Small intestine (tissue), 7 donors: ENCODE results near the gene SNAP29. TPM values are rescaled to one million over a fixed set of nuclear protein-coding genes. Genes with fewer than 3 reads are reported as not detected.
"Not testable (repeated sequence)": the region's sequence is repeated elsewhere in the genome, so short reads cannot be mapped to it uniquely, and the experiment has no call there.

Experiments
- DNase-seq, 2 donors: peaks; one replicate each; pipeline versions ENCODE4 v3.0.0 to v3.0.0-alpha.2; 2013
- FAIRE-seq: peaks from 2 replicates; lab custom pipeline; 2012; peaks lifted over from hg19 to GRCh38; lab: Jason Lieb, UNC
- H3K27ac ChIP-seq, 3 donors: one replicate each; pipeline ENCODE4 v1.5.1; 2013; ENCODE audit warnings: low read length in 2 of 3, mild to moderate bottlenecking in 2 of 3, control low read depth in 1 of 3, inconsistent platforms in 1 of 3, low read depth in 1 of 3, moderate library complexity in 1 of 3
- H3K27me3 ChIP-seq, 3 donors: one replicate each; pipeline ENCODE4 v1.6.1; 2013; ENCODE audit warnings: low read length in 3 of 3, inconsistent platforms in 1 of 3; ENCODE audit not compliant: control insufficient read depth in 3 of 3, insufficient read depth in 3 of 3
- H3K36me3 ChIP-seq, 3 donors: one replicate each; pipeline ENCODE4 v1.6.1; 2013; ENCODE audit warnings: low read length in 3 of 3, inconsistent platforms in 1 of 3, low read depth in 1 of 3, mild to moderate bottlenecking in 1 of 3, moderate library complexity in 1 of 3; ENCODE audit not compliant: control insufficient read depth in 3 of 3, insufficient read depth in 2 of 3
- H3K4me1 ChIP-seq, 3 donors: one replicate each; pipeline ENCODE4 v1.6.1; 2013; ENCODE audit warnings: low read length in 2 of 3, inconsistent platforms in 1 of 3, low read depth in 1 of 3, mild to moderate bottlenecking in 1 of 3, moderate library complexity in 1 of 3; ENCODE audit not compliant: control insufficient read depth in 3 of 3, insufficient read depth in 2 of 3
- H3K4me3 ChIP-seq, 3 donors: one replicate each; pipeline ENCODE4 v1.5.1; 2013; ENCODE audit warnings: low read length in 3 of 3, control low read depth in 1 of 3, inconsistent platforms in 1 of 3, low read depth in 1 of 3, mild to moderate bottlenecking in 1 of 3, moderate library complexity in 1 of 3
- H3K9me3 ChIP-seq, 2 donors: one replicate each; pipeline ENCODE4 v1.6.1; 2013; ENCODE audit warnings: low read depth in 1 of 2, low read length in 1 of 2; ENCODE audit not compliant: control insufficient read depth in 2 of 2, insufficient read depth in 1 of 2
- WGBS, 3 donors: extraction: QIAGEN DNeasy Blood & Tissue Kit; methylation state at CpG; one replicate each; pipeline ENCODE4 v1.1.7; 2013; 5-methylcytosine and 5-hydroxymethylcytosine counted together
- polyA plus RNA-seq, 4 donors: library from polyadenylated mRNA; stranded (reverse) in 3 of 4; unstranded in 1 of 4; fragments of 200-250 nt in 3 of 4; fragments of 120-200 nt in 1 of 4; gene quantifications; one replicate each; pipeline versions ENCODE4 v1.2.1 to v1.2.3, GENCODE V29; 2013
- donor health status: healthy with polysubstance abuse.
- donor health status: control.
- donor health status: control.
- donor health status: Bipolar disorder and iron deficiency.
- donor health status: healthy.

Gene SNAP29
- polyA plus RNA-seq, 4 donors: 13.8 to 32.2 (median 18.2) TPM

GRCh38 chr22:20814221-20814808, 44.5 kb upstream of the SNAP29 start:
- FAIRE-seq (no peak), DNase-seq (no peak)
- no peak overlapping the region for H3K27ac ChIP-seq
- H3K4me1 ChIP-seq: no peaks in the 10 kb centered on the region
- H3K4me3 ChIP-seq: no peak overlapping the region
- 85 to 91% (median 91%) methylated on average over 5 of the region's 5 CpGs for WGBS, 3 donors
- no peaks in the 10 kb centered on the region for H3K9me3 ChIP-seq
- H3K36me3 ChIP-seq: peaks cover 6 to 65% (median 9%) of the 10 kb centered on the region in 3 donors
- no peaks in the 10 kb centered on the region for H3K27me3 ChIP-seq

DNA sequence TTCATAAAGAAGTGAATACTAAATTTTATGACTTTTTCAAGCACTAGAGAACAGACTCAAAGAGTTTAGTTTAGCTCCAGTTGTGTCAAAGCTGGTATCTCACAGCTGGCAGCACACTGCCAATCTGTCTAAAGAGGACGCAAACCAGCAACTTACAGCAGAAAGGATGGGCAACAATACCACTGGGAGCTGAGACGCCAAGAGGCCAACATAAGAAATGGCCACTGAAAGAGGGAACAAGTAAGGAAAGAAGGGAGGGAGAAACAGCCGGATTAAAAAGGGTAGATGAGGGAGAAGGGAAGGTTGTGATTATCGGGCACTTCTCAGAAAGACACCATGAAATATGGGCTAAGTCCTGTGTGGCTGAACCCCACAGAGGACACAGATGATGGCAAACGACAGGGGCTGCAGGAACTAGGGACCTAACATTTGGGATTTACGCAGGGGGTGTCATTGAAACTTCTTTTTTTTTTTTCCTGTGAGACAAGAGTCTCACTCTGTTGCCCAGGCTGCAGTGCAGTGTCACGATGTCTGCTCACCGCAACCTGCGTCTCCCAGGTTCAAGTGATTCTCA, 43.2 kb upstream of the SNAP29 start:
- Histone ChIP-seq H3K27ac (no peak overlapping the region), H3K36me3 (peaks cover 3 to 59% (median 16%) of the 10 kb centered on the region in 3 donors), H3K27me3 (no peaks in the 10 kb centered on the region), H3K4me3 (no peak overlapping the region), H3K9me3 (no peaks in the 10 kb centered on the region), H3K4me1 (peaks cover 0 to 2% (median 0%) of the 10 kb centered on the region in 3 donors)
- DNase-seq (no peak), FAIRE-seq (no peak)
- 95 to 98% (median 96%) methylated on average over 9 of the region's 9 CpGs for WGBS, 3 donors

DNA sequence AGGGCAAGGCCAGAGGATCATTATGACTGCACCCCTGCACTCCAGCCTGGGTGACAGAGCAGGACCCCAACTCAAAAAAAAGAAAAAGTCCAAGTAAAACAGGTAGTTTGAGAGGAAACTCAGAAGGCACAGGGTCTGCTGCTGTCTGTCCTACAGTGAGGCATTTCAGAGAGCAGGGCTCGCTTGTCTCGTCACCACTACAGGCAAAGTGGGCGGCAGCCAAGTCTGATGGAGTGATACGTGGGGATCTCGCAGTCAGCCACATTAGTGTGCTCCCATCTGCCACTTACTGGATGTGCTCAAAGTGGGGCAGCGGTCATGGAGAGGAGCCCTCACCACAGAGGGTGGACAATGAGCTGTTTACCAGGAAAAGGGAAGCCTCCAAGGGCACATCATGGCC, 42.2 kb upstream of the SNAP29 start:
- FAIRE-seq: no peak
- Histone ChIP-seq H3K9me3 (no peaks in the 10 kb centered on the region), H3K36me3 (peaks cover 3 to 57% (median 20%) of the 10 kb centered on the region in 3 donors), H3K4me3 (no peak overlapping the region), H3K27me3 (no peaks in the 10 kb centered on the region), H3K4me1 (peaks cover 0 to 2% (median 0%) of the 10 kb centered on the region in 3 donors), H3K27ac (no peak overlapping the region)
- WGBS, 3 donors: 97 to 98% (median 97%) methylated on average over 6 of the region's 6 CpGs
- no peak for DNase-seq

GRCh38 chr22:20818471-20818870, 40.3 kb upstream of the SNAP29 start:
- Histone ChIP-seq H3K27me3 (no peaks in the 10 kb centered on the region), H3K9me3 (no peaks in the 10 kb centered on the region), H3K4me1 (peaks cover 0 to 2% (median 0%) of the 10 kb centered on the region in 3 donors), H3K36me3 (peaks cover 3 to 54% (median 20%) of the 10 kb centered on the region in 3 donors), H3K27ac (no peak overlapping the region), H3K4me3 (no peak overlapping the region)
- 89 to 96% (median 90%) methylated on average over 3 of the region's 3 CpGs for WGBS, 3 donors
- DNase-seq (no peak), FAIRE-seq (no peak)

- H3K4me1 ChIP-seq: peaks cover 0 to 2% (median 0%) of the 10 kb centered on the region in 3 donors
- H3K4me3 ChIP-seq: no peak overlapping the region
- WGBS, 3 donors: 97 to 99% (median 98%) methylated on average over 9 of the region's 9 CpGs
- H3K27ac ChIP-seq: peak overlapping the region in 1 of 3 donors; percentile 48
- FAIRE-seq (no peak), DNase-seq (no peak)
- no peaks in the 10 kb centered on the region for H3K27me3 ChIP-seq
- peaks cover 3 to 56% (median 26%) of the 10 kb centered on the region in 3 donors for H3K36me3 ChIP-seq
- no peaks in the 10 kb centered on the region for H3K9me3 ChIP-seq
Measured at GRCh38 chr22:20819471-20819870, 39.3 kb upstream of the SNAP29 start.

DNA sequence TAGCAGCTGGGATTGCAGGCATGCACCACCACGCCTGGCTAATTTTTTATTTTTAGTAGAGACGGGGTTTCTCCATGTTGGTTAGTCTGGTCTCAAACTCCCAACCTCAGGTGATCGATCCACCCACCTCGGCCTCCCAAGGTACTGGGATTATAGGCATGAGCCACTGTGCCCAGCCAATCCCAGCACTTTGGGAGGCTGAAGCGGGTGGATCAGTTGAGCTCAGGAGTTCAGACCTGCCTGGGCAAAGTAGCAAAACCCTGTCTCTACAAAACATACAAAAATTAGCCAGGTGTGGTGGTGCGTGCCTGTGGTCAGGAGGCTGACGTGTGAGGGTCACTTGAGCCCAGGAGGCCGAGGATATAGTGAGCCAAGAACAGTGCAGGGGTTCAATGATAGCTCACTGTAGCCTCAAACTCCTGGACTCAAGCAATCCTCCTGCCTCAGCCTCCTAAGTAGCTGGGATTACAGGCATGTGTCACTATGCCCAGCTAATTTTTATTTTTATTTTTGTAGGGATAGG, 37.0 kb upstream of the SNAP29 start:
- peaks cover 3 to 46% (median 25%) of the 10 kb centered on the region in 3 donors for H3K36me3 ChIP-seq
- not testable (repeated sequence) for DNase-seq, H3K4me3 ChIP-seq, H3K27me3 ChIP-seq, H3K4me1 ChIP-seq, H3K27ac ChIP-seq, H3K9me3 ChIP-seq, FAIRE-seq
- WGBS, 3 donors: 97 to 98% (median 98%) methylated on average over 8 of the region's 8 CpGs

GRCh38 chr22:20822240-20822639, 36.6 kb upstream of the SNAP29 start:
- no peak for DNase-seq
- peaks cover 3 to 45% (median 24%) of the 10 kb centered on the region in 3 donors for H3K36me3 ChIP-seq
- H3K27ac ChIP-seq: no peak overlapping the region
- no peaks in the 10 kb centered on the region for H3K27me3 ChIP-seq
- H3K4me3 ChIP-seq: no peak overlapping the region
- FAIRE-seq: no peak
- H3K9me3 ChIP-seq: no peaks in the 10 kb centered on the region
- H3K4me1 ChIP-seq: peaks cover 0 to 2% (median 0%) of the 10 kb centered on the region in 3 donors
- 96 to 97% (median 96%) methylated on average over 5 of the region's 5 CpGs for WGBS, 3 donors

DNA sequence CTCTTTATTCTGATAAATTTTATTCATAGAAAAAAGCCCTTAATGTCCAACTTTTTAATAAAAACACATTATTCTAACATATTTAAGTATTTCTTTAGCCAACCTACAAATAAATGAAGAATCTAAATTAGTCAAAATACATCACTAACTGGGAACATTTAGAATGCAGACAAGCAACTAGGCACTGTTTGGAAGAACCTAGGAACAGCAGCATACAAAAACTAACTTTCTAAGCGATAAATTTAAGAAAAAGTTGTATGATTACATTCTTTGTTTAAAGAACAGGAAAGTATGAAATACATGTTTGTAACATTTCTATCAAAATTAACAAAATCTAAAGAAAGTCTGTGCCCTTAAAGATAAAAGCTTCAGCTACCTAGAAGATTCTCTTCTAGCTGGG, 35.5 kb upstream of the SNAP29 start:
- Histone ChIP-seq H3K4me1 (peaks cover 0 to 2% (median 0%) of the 10 kb centered on the region in 3 donors), H3K36me3 (peaks cover 3 to 37% (median 23%) of the 10 kb centered on the region in 3 donors), H3K9me3 (no peaks in the 10 kb centered on the region), H3K27ac (no peak overlapping the region), H3K27me3 (no peaks in the 10 kb centered on the region), H3K4me3 (no peak overlapping the region)
- 95 to 100% (median 99%) methylated on average over 1 of the region's 1 CpG for WGBS, 3 donors
- DNase-seq: no peak
- no peak for FAIRE-seq
